WTC11 (cell line): ENCODE measurements around the gene CALN1. TPM values are rescaled to one million over a fixed set of nuclear protein-coding genes. Genes with fewer than 3 reads are reported as not detected.

ENCODE experiments used
- ATAC-seq: fragments of 200-7000 bp; cut with Tn5 transposase; 2 replicates; pipeline ENCODE4 v1.10.0; 2021; ENCODE audit warnings: mild to moderate bottlenecking, moderate library complexity
- CTCF ChIA-PET: fragments of 300-600 bp; sonication (Branson Sonifier 250); formaldehyde crosslinking; loops from one replicate; lab custom pipeline; 2021; ENCODE audit warnings: antibody characterized with exemption; lab: Charles Lee
- POLR2A ChIA-PET: fragments of 350-600 bp; sonication (Branson Sonifier 250); formaldehyde crosslinking; loops from one replicate; lab custom pipeline; 2021; ENCODE audit warnings: antibody characterized with exemption; lab: Charles Lee
- DNase-seq: peaks from one replicate; pipeline ENCODE4 v3.0.0; 2021; ENCODE audit warnings: low spot score
- H3K27ac Mint-ChIP-seq: 2 replicates; pipeline ENCODE4 v1.8.0; 2021; ENCODE audit warnings: mixed read lengths
- H3K27me3 Mint-ChIP-seq: 2 replicates; pipeline ENCODE4 v1.8.0; 2021; ENCODE audit warnings: low read depth, mild to moderate bottlenecking, moderate library complexity, mixed read lengths
- H3K36me3 Mint-ChIP-seq: 2 replicates; pipeline ENCODE4 v1.8.0; 2021; ENCODE audit warnings: mixed read lengths
- H3K4me1 Mint-ChIP-seq: 2 replicates; pipeline ENCODE4 v1.8.0; 2022; ENCODE audit warnings: mixed read lengths
- H3K4me3 Mint-ChIP-seq: 2 replicates; pipeline ENCODE4 v1.8.0; 2021; ENCODE audit warnings: mild to moderate bottlenecking, moderate library complexity, mixed read lengths
- H3K9me3 Mint-ChIP-seq: 2 replicates; pipeline ENCODE4 v1.8.0; 2021; ENCODE audit warnings: mixed read lengths
- ATF1 ChIP-seq: sonication (generic); formaldehyde crosslinking; IDR thresholded peaks from 2 replicates; pipeline ENCODE4 v1.8.1; 2023; ENCODE audit warnings: mild to moderate bottlenecking, moderate library complexity, missing genetic modification reagents
- CBFB ChIP-seq: sonication (generic); formaldehyde crosslinking; IDR thresholded peaks from 2 replicates; pipeline ENCODE4 v1.8.1; 2022; ENCODE audit warnings: mild to moderate bottlenecking, low read depth, missing genetic modification reagents
- CREM ChIP-seq: sonication (generic); formaldehyde crosslinking; IDR thresholded peaks from 2 replicates; pipeline ENCODE4 v1.8.1; 2022; ENCODE audit warnings: mild to moderate bottlenecking, missing genetic modification reagents, moderate library complexity
- CTCF ChIP-seq: fragments of 200-600 bp; IDR thresholded peaks from 2 replicates; pipeline ENCODE4 v1.8.0; 2022; ENCODE audit warnings: antibody characterized with exemption
- FOXP1 ChIP-seq: sonication (generic); formaldehyde crosslinking; IDR thresholded peaks from 2 replicates; pipeline ENCODE4 v1.8.0; 2022; ENCODE audit warnings: missing genetic modification reagents, mild to moderate bottlenecking, moderate library complexity, borderline replicate concordance
- HMGA2 ChIP-seq: fragments of 250-450 bp; sonication (Bioruptor Pico); IDR thresholded peaks from 2 replicates; pipeline ENCODE4 v1.4.0; 2021; ENCODE audit warnings: mild to moderate bottlenecking, moderate library complexity
- IRF1 ChIP-seq: sonication (generic); formaldehyde crosslinking; IDR thresholded peaks from 2 replicates; pipeline ENCODE4 v1.8.0; 2023; ENCODE audit warnings: missing genetic modification reagents
- JAZF1 ChIP-seq: fragments of 250-450 bp; sonication (Bioruptor Pico); IDR thresholded peaks from 2 replicates; pipeline ENCODE4 v1.9.0; 2021; ENCODE audit warnings: moderate library complexity, mild to moderate bottlenecking, inconsistent platforms
- NFYB ChIP-seq: sonication (generic); formaldehyde crosslinking; conservative IDR thresholded peaks from 2 replicates; pipeline ENCODE4 v1.8.0; 2022; ENCODE audit warnings: low read depth, missing genetic modification reagents
- NR1H2 ChIP-seq: sonication (generic); formaldehyde crosslinking; IDR thresholded peaks from 2 replicates; pipeline ENCODE4 v1.9.0; 2021; ENCODE audit warnings: mild to moderate bottlenecking, moderate library complexity, missing genetic modification reagents
- PREB ChIP-seq: sonication (generic); formaldehyde crosslinking; IDR thresholded peaks from 2 replicates; pipeline ENCODE4 v1.8.1; 2022; ENCODE audit warnings: mild to moderate bottlenecking, missing genetic modification reagents, moderate library complexity, borderline replicate concordance
- SMAD4 ChIP-seq: sonication (generic); formaldehyde crosslinking; IDR thresholded peaks from 2 replicates; pipeline ENCODE4 v1.8.0; 2022; ENCODE audit warnings: mild to moderate bottlenecking, missing genetic modification reagents
- SOX15 ChIP-seq: fragments of 250-450 bp; sonication (Bioruptor Pico); IDR thresholded peaks from 2 replicates; pipeline ENCODE4 v1.9.0; 2021; ENCODE audit warnings: mild to moderate bottlenecking
- STAT6 ChIP-seq: sonication (generic); formaldehyde crosslinking; conservative IDR thresholded peaks from 2 replicates; pipeline ENCODE4 v1.8.1; 2023; ENCODE audit warnings: mild to moderate bottlenecking, low read depth, missing genetic modification reagents, moderate library complexity
- TEAD4 ChIP-seq: sonication (generic); formaldehyde crosslinking; IDR thresholded peaks from 2 replicates; pipeline ENCODE4 v1.8.0; 2022; ENCODE audit warnings: mild to moderate bottlenecking, missing genetic modification reagents
- TP53 ChIP-seq: sonication (generic); formaldehyde crosslinking; IDR thresholded peaks from 2 replicates; pipeline ENCODE4 v1.8.1; 2023; ENCODE audit warnings: mild to moderate bottlenecking, missing genetic modification reagents
- USF1 ChIP-seq: sonication (generic); formaldehyde crosslinking; IDR thresholded peaks from 2 replicates; pipeline ENCODE4 v1.8.0; 2022; ENCODE audit warnings: mild to moderate bottlenecking, missing genetic modification reagents
- ZNF138 ChIP-seq: sonication (generic); formaldehyde crosslinking; conservative IDR thresholded peaks from 2 replicates; pipeline ENCODE4 v1.8.1; 2022; ENCODE audit warnings: mild to moderate bottlenecking, moderate library complexity, missing genetic modification reagents
- ZNF281 ChIP-seq: sonication (generic); formaldehyde crosslinking; IDR thresholded peaks from 2 replicates; pipeline ENCODE4 v1.8.0; 2023; ENCODE audit warnings: mild to moderate bottlenecking, missing genetic modification reagents
- ZNF416 ChIP-seq: fragments of 250-450 bp; sonication (Bioruptor Pico); IDR thresholded peaks from 2 replicates; pipeline ENCODE4 v1.9.0; 2021; ENCODE audit warnings: mild to moderate bottlenecking, inconsistent platforms
- total RNA-seq: library from RNA; stranded (reverse); gene quantifications from 3 replicates; pipeline ENCODE4 v1.2.3, GENCODE V29; 2021

The CALN1 gene
- total RNA-seq, 1 experiment from 2014 or later = 10.5 TPM

- ChIA-PET CTCF (no interaction called here), POLR2A (no interaction called here)
- no peak for ATAC-seq
- Mint-ChIP-seq H3K36me3 (peaks cover 9% of the 10 kb centered on the region; the same call in 1 of the 2 replicates), H3K4me3 (no peak overlapping the region), H3K27ac (no peak overlapping the region), H3K27me3 (no peaks in the 10 kb centered on the region), H3K4me1 (peaks cover 10% of the 10 kb centered on the region), H3K9me3 (peaks cover 14% of the 10 kb centered on the region)
- DNase-seq = no peak
- TF ChIP-seq PREB (CRISPR knock-in tag) (no peak), HMGA2 (peak; percentile 98)
Measured at GRCh38 chr7:72064916-72065315, 347.2 kb downstream of the CALN1 start.

GRCh38 chr7:72063330-72063729 lies 348.8 kb downstream of the CALN1 start:
- DNase-seq (no peak), ATAC-seq (no peak)
- Mint-ChIP-seq H3K27me3 (no peaks in the 10 kb centered on the region), H3K36me3 (peaks cover 9% of the 10 kb centered on the region; the same call in 1 of the 2 replicates), H3K27ac (no peak overlapping the region), H3K4me3 (no peak overlapping the region), H3K4me1 (peaks cover 10% of the 10 kb centered on the region), H3K9me3 (peaks cover 14% of the 10 kb centered on the region)
- TF ChIP-seq JAZF1 (CRISPR knock-in tag) (no peak), USF1 (CRISPR knock-in tag) (no peak), NR1H2 (CRISPR knock-in tag) (no peak), TEAD4 (CRISPR knock-in tag) (no peak), IRF1 (CRISPR knock-in tag) (no peak), TP53 (no peak), SMAD4 (CRISPR knock-in tag) (no peak), ATF1 (CRISPR knock-in tag) (no peak), SOX15 (CRISPR knock-in tag) (no peak), ZNF138 (CRISPR knock-in tag) (no peak), ZNF281 (CRISPR knock-in tag) (no peak), CREM (no peak), CTCF (no peak), ZNF416 (CRISPR knock-in tag) (no peak), STAT6 (CRISPR knock-in tag) (no peak), CBFB (no peak), HMGA2 (no peak), FOXP1 (CRISPR knock-in tag) (no peak), NFYB (CRISPR knock-in tag) (no peak)
- ChIA-PET CTCF (no interaction called here), POLR2A (no interaction called here)
